Measurements from ENCODE around the gene SLIT3. TPM values are rescaled to one million over a fixed set of nuclear protein-coding genes. Genes with fewer than 3 reads are reported as not detected.

Gene SLIT3
- total RNA-seq, 1 experiment from 2014 or later, result 0.44 TPM

DNA sequence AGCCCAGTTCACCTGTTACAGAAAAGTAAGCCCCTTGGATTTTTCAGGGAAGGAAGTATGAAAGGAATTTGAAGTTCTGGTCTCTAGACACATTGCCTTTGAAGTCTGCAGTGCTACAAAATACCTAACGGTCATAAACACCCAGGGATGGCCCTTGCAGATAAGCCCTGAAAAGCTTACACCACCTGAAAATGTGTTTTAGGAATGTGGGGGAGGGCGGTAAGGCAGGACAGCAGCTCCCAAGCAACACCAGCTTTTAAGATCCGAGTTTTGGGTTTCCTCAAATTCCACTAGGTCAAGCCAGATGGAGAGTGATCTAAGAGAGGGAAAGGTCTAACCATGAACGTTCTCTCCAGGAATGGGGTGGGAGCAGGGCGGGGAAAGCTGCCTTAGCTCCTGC lies 607.6 kb downstream of the SLIT3 start:
- no peaks in the 10 kb centered on the region for H3K79me2 ChIP-seq (ENCODE audit: low read length)
- no peak overlapping the region for H3K27ac ChIP-seq (ENCODE audit: low read length)
- H2AFZ ChIP-seq (ENCODE audit: low read length), result no peak overlapping the region
- H3K4me1 ChIP-seq (ENCODE audit: insufficient read depth, low read length), result no peaks in the 10 kb centered on the region
- no peak overlapping the region for H3K4me3 ChIP-seq (ENCODE audit: low read length)
- TF ChIP-seq EZH2phosphoT487 (IDR thresholded peaks at IDR 0.05; ENCODE audit: borderline replicate concordance, low read length) (no peak), EZH2 (IDR thresholded peaks at IDR 0.05; ENCODE audit: low read length, unreplicated experiment) (no peak)
- TF ChIP-seq, protein P1, sequence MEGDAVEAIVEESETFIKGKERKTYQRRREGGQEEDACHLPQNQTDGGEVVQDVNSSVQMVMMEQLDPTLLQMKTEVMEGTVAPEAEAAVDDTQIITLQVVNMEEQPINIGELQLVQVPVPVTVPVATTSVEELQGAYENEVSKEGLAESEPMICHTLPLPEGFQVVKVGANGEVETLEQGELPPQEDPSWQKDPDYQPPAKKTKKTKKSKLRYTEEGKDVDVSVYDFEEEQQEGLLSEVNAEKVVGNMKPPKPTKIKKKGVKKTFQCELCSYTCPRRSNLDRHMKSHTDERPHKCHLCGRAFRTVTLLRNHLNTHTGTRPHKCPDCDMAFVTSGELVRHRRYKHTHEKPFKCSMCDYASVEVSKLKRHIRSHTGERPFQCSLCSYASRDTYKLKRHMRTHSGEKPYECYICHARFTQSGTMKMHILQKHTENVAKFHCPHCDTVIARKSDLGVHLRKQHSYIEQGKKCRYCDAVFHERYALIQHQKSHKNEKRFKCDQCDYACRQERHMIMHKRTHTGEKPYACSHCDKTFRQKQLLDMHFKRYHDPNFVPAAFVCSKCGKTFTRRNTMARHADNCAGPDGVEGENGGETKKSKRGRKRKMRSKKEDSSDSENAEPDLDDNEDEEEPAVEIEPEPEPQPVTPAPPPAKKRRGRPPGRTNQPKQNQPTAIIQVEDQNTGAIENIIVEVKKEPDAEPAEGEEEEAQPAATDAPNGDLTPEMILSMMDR (conservative IDR thresholded peaks at IDR 0.05; ENCODE audit: low read depth, low read length), result no peak
- H3K4me2 ChIP-seq (ENCODE audit: low read length), result no peak overlapping the region
- ChIA-PET CTCF (no interaction called here), POLR2A (ENCODE audit: unreplicated experiment) (no interaction called here)
- H4K20me1 ChIP-seq (ENCODE audit: low read length), result no peaks in the 10 kb centered on the region
- H3F3A ChIP-seq (ENCODE audit: low read length, unreplicated experiment), result no peaks in the 10 kb centered on the region
- H3K36me3 ChIP-seq (ENCODE audit: low read depth, low read length), result no peaks in the 10 kb centered on the region
- DNase-seq (no peak), ATAC-seq (no peak)
- no peaks in the 10 kb centered on the region for H3K9me3 ChIP-seq (ENCODE audit: low read length)
- intact Hi-C loops (cut with micrococcal nuclease), result no loop called here
- no peak overlapping the region for H3K9ac ChIP-seq (ENCODE audit: low read length)
- peaks cover 13% of the 10 kb centered on the region for H3K27me3 ChIP-seq (ENCODE audit: low read length)
- H3K9me2 ChIP-seq (replicated peaks; ENCODE audit: low read length), result no peaks in the 10 kb centered on the region
- no TSS peak for BruUV-seq (replicated peaks)

- H2AFZ ChIP-seq (ENCODE audit: low read length), result no peak overlapping the region
- peaks cover 13% of the 10 kb centered on the region for H3K27me3 ChIP-seq (ENCODE audit: low read length)
- H3K4me1 ChIP-seq (ENCODE audit: insufficient read depth, low read length), result no peaks in the 10 kb centered on the region
- H3K4me3 ChIP-seq (ENCODE audit: low read length), result no peak overlapping the region
- H3K9me2 ChIP-seq (replicated peaks; ENCODE audit: low read length), result no peaks in the 10 kb centered on the region
- intact Hi-C loops (cut with micrococcal nuclease), result no loop called here
- H3K27ac ChIP-seq (ENCODE audit: low read length), result no peak overlapping the region
- ChIA-PET CTCF (no interaction called here), POLR2A (ENCODE audit: unreplicated experiment) (no interaction called here)
- H3K79me2 ChIP-seq (ENCODE audit: low read length), result no peaks in the 10 kb centered on the region
- no peaks in the 10 kb centered on the region for H3F3A ChIP-seq (ENCODE audit: low read length, unreplicated experiment)
- no peak overlapping the region for H3K4me2 ChIP-seq (ENCODE audit: low read length)
- DNase-seq, result no peak
- no peak for ATAC-seq
- H3K36me3 ChIP-seq (ENCODE audit: low read depth, low read length), result no peaks in the 10 kb centered on the region
- H3K9ac ChIP-seq (ENCODE audit: low read length), result no peak overlapping the region
- H4K20me1 ChIP-seq (ENCODE audit: low read length), result no peaks in the 10 kb centered on the region
- no TSS peak for BruUV-seq (replicated peaks)
- H3K9me3 ChIP-seq (ENCODE audit: low read length), result no peaks in the 10 kb centered on the region
- TF ChIP-seq EZH2 (IDR thresholded peaks at IDR 0.05; ENCODE audit: low read length, unreplicated experiment), result no peak
- TF ChIP-seq, protein P1 (conservative IDR thresholded peaks at IDR 0.05; ENCODE audit: low read depth, low read length), result no peak
- no peak for TF ChIP-seq EZH2phosphoT487 (IDR thresholded peaks at IDR 0.05; ENCODE audit: borderline replicate concordance, low read length)
Measured at GRCh38 chr5:168691891-168692290, 609.0 kb downstream of the SLIT3 start.

GRCh38 chr5:168689260-168689659 lies 611.7 kb downstream of the SLIT3 start:
- Histone ChIP-seq H3K9me3 (ENCODE audit: low read length) (no peaks in the 10 kb centered on the region), H3K36me3 (ENCODE audit: low read depth, low read length) (no peaks in the 10 kb centered on the region), H3K4me1 (ENCODE audit: insufficient read depth, low read length) (no peaks in the 10 kb centered on the region), H3K79me2 (ENCODE audit: low read length) (no peaks in the 10 kb centered on the region), H3K27me3 (ENCODE audit: low read length) (peaks cover 13% of the 10 kb centered on the region), H3K27ac (ENCODE audit: low read length) (no peak overlapping the region), H3K4me3 (ENCODE audit: low read length) (no peak overlapping the region), H2AFZ (ENCODE audit: low read length) (no peak overlapping the region), H3F3A (ENCODE audit: low read length, unreplicated experiment) (no peaks in the 10 kb centered on the region), H3K9ac (ENCODE audit: low read length) (no peak overlapping the region), H3K4me2 (ENCODE audit: low read length) (no peak overlapping the region), H3K9me2 (replicated peaks; ENCODE audit: low read length) (no peaks in the 10 kb centered on the region), H4K20me1 (ENCODE audit: low read length) (no peaks in the 10 kb centered on the region)
- CTCF ChIA-PET, result interaction anchor here (0.6 kb wide), 1 partner anchor 326 kb away, joined by 3 read pairs; no protein-coding TSS in a partner anchor
- POLR2A ChIA-PET (ENCODE audit: unreplicated experiment), result no interaction called here
- no peak for ATAC-seq
- TF ChIP-seq, protein P1 (conservative IDR thresholded peaks at IDR 0.05; ENCODE audit: low read depth, low read length), result no peak
- no peak for TF ChIP-seq EZH2phosphoT487 (IDR thresholded peaks at IDR 0.05; ENCODE audit: borderline replicate concordance, low read length)
- TF ChIP-seq EZH2 (IDR thresholded peaks at IDR 0.05; ENCODE audit: low read length, unreplicated experiment), result no peak
- no TSS peak for BruUV-seq (replicated peaks)
- intact Hi-C loops (cut with micrococcal nuclease), result no loop called here
- DNase-seq, result no peak

Data from PC-3 (cell line).